OCI-LY1 (cell line): ENCODE measurements around the gene NPAS3.

Source experiments
- H2AFZ ChIP-seq: fragments of 200-600 bp; sonication (generic), shearing (Covaris generic); 2 replicates; pipeline ENCODE4 v1.6.0; 2014; ENCODE audit warnings: antibody characterized with exemption, mild to moderate bottlenecking, low read length
- H3F3A ChIP-seq: fragments of 200-600 bp; sonication (generic), shearing (Covaris generic); 2 replicates; pipeline ENCODE4 v1.6.0; 2014; ENCODE audit warnings: mild to moderate bottlenecking, antibody characterized with exemption, low read length, moderate library complexity; ENCODE audit not compliant: insufficient read depth
- H3K27ac ChIP-seq: fragments of 200-600 bp; sonication (generic); 2 replicates; pipeline ENCODE4 v1.5.1; 2014; ENCODE audit warnings: low read length, mixed run types, mild to moderate bottlenecking, low read depth; ENCODE audit not compliant: poor library complexity, severe bottlenecking
- H3K27me3 ChIP-seq: fragments of 200-600 bp; sonication (generic); 2 replicates; pipeline ENCODE4 v1.6.0; 2014; ENCODE audit warnings: antibody characterized with exemption, mild to moderate bottlenecking, low read length, moderate library complexity; ENCODE audit not compliant: insufficient read depth
- H3K36me3 ChIP-seq: fragments of 200-600 bp; sonication (generic); 2 replicates; pipeline ENCODE4 v1.6.1; 2014; ENCODE audit warnings: mild to moderate bottlenecking, antibody characterized with exemption, low read length, moderate library complexity, mixed read lengths; ENCODE audit not compliant: insufficient read depth
- H3K4me1 ChIP-seq: fragments of 200-600 bp; sonication (generic); 2 replicates; pipeline ENCODE4 v1.5.1; 2014; ENCODE audit warnings: mild to moderate bottlenecking, low read length, moderate library complexity; ENCODE audit not compliant: insufficient read depth, severe bottlenecking
- H3K4me2 ChIP-seq: fragments of 200-600 bp; sonication (generic), shearing (Covaris generic); 2 replicates; pipeline ENCODE4 v1.6.1; 2014; ENCODE audit warnings: low read length
- H3K4me3 ChIP-seq: fragments of 200-600 bp; sonication (generic); 2 replicates; pipeline ENCODE4 v1.5.1; 2014; ENCODE audit warnings: low read length, low read depth, mild to moderate bottlenecking, mixed read lengths; ENCODE audit not compliant: poor library complexity, severe bottlenecking
- H3K79me2 ChIP-seq: fragments of 200-600 bp; shearing (Covaris generic); 2 replicates; pipeline ENCODE4 v1.6.1; 2016; ENCODE audit warnings: mixed run types, low read length, mixed read lengths; ENCODE audit not compliant: insufficient read depth
- H3K9ac ChIP-seq: fragments of 200-600 bp; sonication (generic), shearing (Covaris generic); 2 replicates; pipeline ENCODE4 v1.6.1; 2014; ENCODE audit warnings: mild to moderate bottlenecking, low read length, mixed read lengths
- H3K9me2 ChIP-seq: fragments of 200-600 bp; sonication (generic), shearing (Covaris generic); 2 replicates; pipeline ENCODE4 v1.6.1; 2014; ENCODE audit warnings: low read depth, mild to moderate bottlenecking, low read length, mixed read lengths
- H3K9me3 ChIP-seq: fragments of 200-600 bp; shearing (Covaris generic); 2 replicates; pipeline ENCODE4 v1.6.1; 2014; ENCODE audit warnings: low read length, mixed read lengths
- H4K20me1 ChIP-seq: fragments of 200-600 bp; sonication (generic), shearing (Covaris generic); 2 replicates; pipeline ENCODE4 v1.6.0; 2016; ENCODE audit warnings: mild to moderate bottlenecking, low read length; ENCODE audit not compliant: insufficient read depth
- CTCF ChIP-seq: fragments of 200-600 bp; sonication (generic), shearing (Covaris generic); IDR thresholded peaks from 2 replicates; pipeline ENCODE4 v1.5.1; 2017; ENCODE audit warnings: mild to moderate bottlenecking, antibody characterized with exemption, low read length, moderate library complexity, mixed read lengths
- EZH2 ChIP-seq: fragments of 200-600 bp; sonication (generic), shearing (Covaris generic); IDR thresholded peaks from 2 replicates; pipeline ENCODE4 v1.8.0; 2017; ENCODE audit warnings: borderline replicate concordance, mixed run types, mild to moderate bottlenecking, antibody characterized with exemption, low read length, moderate library complexity, mixed read lengths

Gene NPAS3

GRCh38 chr14:33163600-33163999 lies 224.9 kb downstream of the NPAS3 start:
- Histone ChIP-seq H3K9me2 (no peaks in the 10 kb centered on the region), H3K4me3 (peak overlapping the region; percentile 52), H3K27ac (peak overlapping the region; percentile 92), H3K9me3 (no peaks in the 10 kb centered on the region), H3K4me1 (peaks cover 48% of the 10 kb centered on the region), H3K4me2 (peak overlapping the region; percentile 77), H3F3A (no peaks in the 10 kb centered on the region), H3K79me2 (no peaks in the 10 kb centered on the region), H3K36me3 (no peaks in the 10 kb centered on the region), H3K9ac (peak overlapping the region; percentile 56), H3K27me3 (no peaks in the 10 kb centered on the region), H4K20me1 (no peaks in the 10 kb centered on the region), H2AFZ (peak overlapping the region; percentile 8; the same call in 1 of the 2 replicates)
- TF ChIP-seq EZH2, result no peak
- no peak for TF ChIP-seq CTCF

GRCh38 chr14:33165144-33165925 lies 226.7 kb downstream of the NPAS3 start:
- Histone ChIP-seq H2AFZ (peak overlapping the region; percentile 62), H3K27ac (peak overlapping the region; percentile 92), H3K4me3 (no peak overlapping the region), H4K20me1 (no peaks in the 10 kb centered on the region), H3K4me1 (peaks cover 48% of the 10 kb centered on the region), H3F3A (no peaks in the 10 kb centered on the region), H3K9me2 (no peaks in the 10 kb centered on the region), H3K79me2 (no peaks in the 10 kb centered on the region), H3K4me2 (peak overlapping the region; percentile 44), H3K36me3 (no peaks in the 10 kb centered on the region), H3K27me3 (no peaks in the 10 kb centered on the region), H3K9me3 (no peaks in the 10 kb centered on the region), H3K9ac (peak overlapping the region; percentile 9; the same call in 1 of the 2 replicates)
- TF ChIP-seq CTCF (no peak), EZH2 (no peak)

GRCh38 chr14:33165926-33166289 lies 227.2 kb downstream of the NPAS3 start:
- H3K79me2 ChIP-seq, result no peaks in the 10 kb centered on the region
- H3K9ac ChIP-seq, result no peak overlapping the region; the same call in 1 of the 2 replicates
- TF ChIP-seq CTCF (no peak), EZH2 (no peak)
- 0 out of 2 replicates have a peak overlapping the region, but pooled peaks have one; percentile 62 for H2AFZ ChIP-seq
- H4K20me1 ChIP-seq, result no peaks in the 10 kb centered on the region
- no peaks in the 10 kb centered on the region for H3K27me3 ChIP-seq
- H3K4me1 ChIP-seq, result peaks cover 48% of the 10 kb centered on the region
- no peaks in the 10 kb centered on the region for H3K9me2 ChIP-seq
- no peaks in the 10 kb centered on the region for H3F3A ChIP-seq
- peak overlapping the region; percentile 92 for H3K27ac ChIP-seq
- no peak overlapping the region for H3K4me3 ChIP-seq
- H3K4me2 ChIP-seq, result peak overlapping the region; percentile 44
- H3K9me3 ChIP-seq, result no peaks in the 10 kb centered on the region
- H3K36me3 ChIP-seq, result no peaks in the 10 kb centered on the region
